Neural cell (in vitro differentiated cells): ENCODE data around the gene CYP27B1.

ENCODE experiments used
- CTCF ChIP-seq: fragments of 450-650 bp; IDR thresholded peaks from 2 replicates; pipeline ENCODE4 v1.5.1; 2014; ENCODE audit warnings: antibody characterized with exemption, mild to moderate bottlenecking, moderate library complexity; ENCODE audit not compliant: poor library complexity, severe bottlenecking
- EP300 ChIP-seq: fragments of 450-650 bp; conservative IDR thresholded peaks from 2 replicates; pipeline ENCODE4 v1.6.1; 2014; ENCODE audit warnings: antibody characterized with exemption, mild to moderate bottlenecking, moderate library complexity; ENCODE audit not compliant: poor library complexity, severe bottlenecking
- EZH2 ChIP-seq: fragments of 200-600, 300-800 bp; shearing (Covaris generic), sonication (generic); IDR thresholded peaks from 2 replicates; pipeline ENCODE4 v1.6.1; 2014; ENCODE audit warnings: antibody characterized with exemption, low read length, borderline replicate concordance, mild to moderate bottlenecking; ENCODE audit not compliant: insufficient read depth, poor library complexity, severe bottlenecking
- MXI1 ChIP-seq: fragments of 450-650 bp; conservative IDR thresholded peaks from 2 replicates; pipeline ENCODE4 v1.6.1; 2014; ENCODE audit warnings: antibody characterized with exemption, mild to moderate bottlenecking; ENCODE audit not compliant: poor library complexity, severe bottlenecking
- POLR2AphosphoS5 ChIP-seq: IDR thresholded peaks from 2 replicates; pipeline ENCODE4 v1.6.1; 2012
- RAD21 ChIP-seq: fragments of 450-650 bp; conservative IDR thresholded peaks from 2 replicates; pipeline ENCODE4 v1.6.1; 2014; ENCODE audit warnings: antibody characterized with exemption, mild to moderate bottlenecking, moderate library complexity
- TAF1 ChIP-seq: IDR thresholded peaks from 2 replicates; pipeline ENCODE4 v1.6.1; 2012; ENCODE audit warnings: low read depth

DNA sequence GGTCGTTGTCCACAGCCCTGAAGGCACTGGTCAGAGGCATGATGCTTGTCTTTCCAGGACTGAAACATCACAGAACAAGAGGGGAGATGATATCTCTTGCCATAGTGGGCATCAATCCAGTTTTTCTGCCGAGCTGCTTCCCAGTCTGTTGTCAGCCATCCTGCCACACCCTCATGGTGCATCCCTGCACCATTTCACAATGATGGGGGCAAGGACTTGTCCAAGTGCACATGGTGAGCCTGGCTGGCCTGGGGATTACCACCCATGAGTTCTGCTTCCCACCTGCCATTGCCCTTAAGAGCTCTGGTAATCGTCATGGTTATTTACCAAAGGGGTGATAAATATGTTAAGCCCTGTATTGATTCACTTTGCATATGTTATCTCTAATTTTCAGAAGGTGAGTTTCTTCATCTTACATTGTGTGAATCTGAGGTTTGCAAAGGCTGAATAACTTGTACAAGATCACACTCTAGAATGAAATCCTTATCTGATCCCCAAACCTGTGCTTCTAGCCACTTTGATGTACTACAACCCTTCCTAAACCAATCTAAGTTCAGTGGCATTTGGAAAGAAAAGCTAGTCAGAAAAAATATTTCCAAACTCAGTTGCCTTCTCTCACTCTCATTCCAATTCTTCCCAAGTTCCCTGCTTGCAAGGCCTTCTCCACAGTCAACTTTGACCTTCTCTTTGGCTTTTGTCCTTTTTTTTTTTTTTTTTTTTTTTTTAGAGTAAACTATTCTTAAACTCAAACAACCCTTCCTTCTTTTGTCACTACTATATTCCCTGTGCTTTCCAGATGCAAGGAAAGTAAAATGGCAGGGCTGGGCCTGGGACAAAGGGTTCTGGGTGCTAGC is 49.4 kb upstream of the CYP27B1 start:
- TF ChIP-seq EP300 (no peak), CTCF (no peak), TAF1 (no peak), EZH2 (no peak), MXI1 (no peak), POLR2AphosphoS5 (no peak), RAD21 (no peak)
